IPS-15b (cell line): Measurements from ENCODE around the gene TEX14.
A peak's percentile ranks its signal among the peaks of the same experiment; 100 is the strongest.

Experiments
- H3K27me3 ChIP-seq: one replicate; pipeline ENCODE4 v1.6.1; 2013; ENCODE audit warnings: low read length; ENCODE audit not compliant: control insufficient read depth, insufficient read depth
- H3K36me3 ChIP-seq: one replicate; pipeline ENCODE4 v1.6.1; 2013; ENCODE audit warnings: low read length; ENCODE audit not compliant: control insufficient read depth, insufficient read depth
- H3K4me1 ChIP-seq: one replicate; pipeline ENCODE4 v1.6.1; 2013; ENCODE audit warnings: mild to moderate bottlenecking, low read length; ENCODE audit not compliant: control insufficient read depth, insufficient read depth
- H3K4me3 ChIP-seq: one replicate; pipeline ENCODE4 v1.5.1; 2013; ENCODE audit warnings: low read depth, low read length
- H3K9ac ChIP-seq: one replicate; pipeline ENCODE4 v1.6.1; 2013; ENCODE audit warnings: low read depth, mild to moderate bottlenecking, low read length
- H3K9me3 ChIP-seq: one replicate; pipeline ENCODE4 v1.6.1; 2013; ENCODE audit warnings: mild to moderate bottlenecking, low read length; ENCODE audit not compliant: control insufficient read depth, insufficient read depth

The TEX14 gene

DNA sequence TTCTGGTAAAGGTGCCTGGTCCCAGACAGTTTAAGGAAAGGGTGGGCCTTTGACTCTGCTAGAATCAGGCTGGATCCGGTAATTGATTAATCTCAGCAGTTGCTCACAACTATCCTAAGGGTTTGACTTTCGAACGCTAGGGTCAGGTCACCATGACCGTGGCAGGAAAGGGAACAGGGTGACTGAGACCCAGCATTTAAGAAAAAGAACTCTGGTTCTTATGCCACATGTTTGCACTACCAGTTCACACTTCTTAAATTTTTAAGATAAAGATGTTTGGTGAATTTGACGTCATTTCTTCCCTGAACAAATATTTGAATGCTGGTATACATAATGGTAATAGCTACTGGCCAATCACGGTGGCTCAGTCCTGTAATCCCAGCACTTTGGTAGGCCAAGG, 52.2 kb downstream of the TEX14 start:
- no peaks in the 10 kb centered on the region for H3K27me3 ChIP-seq
- no peak overlapping the region for H3K9ac ChIP-seq
- H3K4me1 ChIP-seq, result no peaks in the 10 kb centered on the region
- no peak overlapping the region for H3K4me3 ChIP-seq
- no peaks in the 10 kb centered on the region for H3K9me3 ChIP-seq
- H3K36me3 ChIP-seq, result no peaks in the 10 kb centered on the region

DNA sequence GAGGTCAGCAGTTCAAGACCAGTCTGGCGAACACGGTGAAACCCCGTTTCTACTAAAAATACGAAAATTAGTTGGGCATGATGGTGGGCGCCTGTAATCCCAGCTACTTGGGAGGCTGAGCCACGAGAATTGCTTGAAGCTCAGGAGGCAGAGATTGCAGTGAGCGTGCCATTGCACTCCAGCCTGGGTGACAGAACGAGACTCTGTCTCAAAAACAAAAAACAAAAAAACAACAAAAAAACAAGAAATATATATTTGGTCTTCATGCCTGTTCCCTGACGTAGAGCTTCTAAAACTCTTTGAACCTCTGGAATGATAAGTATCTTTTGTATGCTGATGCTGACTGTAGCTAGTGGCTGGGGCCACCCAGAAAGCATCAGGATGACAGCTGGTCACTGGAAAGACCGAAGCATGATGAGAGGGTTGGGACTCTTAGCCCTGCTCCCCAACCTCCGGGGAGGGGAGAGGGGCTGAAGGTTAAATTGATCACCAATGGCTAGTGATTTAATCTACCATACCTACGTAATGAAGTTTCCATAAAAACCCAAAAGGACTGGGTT, 54.8 kb downstream of the TEX14 start:
- H3K4me1 ChIP-seq, result no peaks in the 10 kb centered on the region
- no peaks in the 10 kb centered on the region for H3K27me3 ChIP-seq
- H3K9me3 ChIP-seq, result no peaks in the 10 kb centered on the region
- H3K4me3 ChIP-seq, result no peak overlapping the region
- H3K9ac ChIP-seq, result no peak overlapping the region
- no peaks in the 10 kb centered on the region for H3K36me3 ChIP-seq

DNA sequence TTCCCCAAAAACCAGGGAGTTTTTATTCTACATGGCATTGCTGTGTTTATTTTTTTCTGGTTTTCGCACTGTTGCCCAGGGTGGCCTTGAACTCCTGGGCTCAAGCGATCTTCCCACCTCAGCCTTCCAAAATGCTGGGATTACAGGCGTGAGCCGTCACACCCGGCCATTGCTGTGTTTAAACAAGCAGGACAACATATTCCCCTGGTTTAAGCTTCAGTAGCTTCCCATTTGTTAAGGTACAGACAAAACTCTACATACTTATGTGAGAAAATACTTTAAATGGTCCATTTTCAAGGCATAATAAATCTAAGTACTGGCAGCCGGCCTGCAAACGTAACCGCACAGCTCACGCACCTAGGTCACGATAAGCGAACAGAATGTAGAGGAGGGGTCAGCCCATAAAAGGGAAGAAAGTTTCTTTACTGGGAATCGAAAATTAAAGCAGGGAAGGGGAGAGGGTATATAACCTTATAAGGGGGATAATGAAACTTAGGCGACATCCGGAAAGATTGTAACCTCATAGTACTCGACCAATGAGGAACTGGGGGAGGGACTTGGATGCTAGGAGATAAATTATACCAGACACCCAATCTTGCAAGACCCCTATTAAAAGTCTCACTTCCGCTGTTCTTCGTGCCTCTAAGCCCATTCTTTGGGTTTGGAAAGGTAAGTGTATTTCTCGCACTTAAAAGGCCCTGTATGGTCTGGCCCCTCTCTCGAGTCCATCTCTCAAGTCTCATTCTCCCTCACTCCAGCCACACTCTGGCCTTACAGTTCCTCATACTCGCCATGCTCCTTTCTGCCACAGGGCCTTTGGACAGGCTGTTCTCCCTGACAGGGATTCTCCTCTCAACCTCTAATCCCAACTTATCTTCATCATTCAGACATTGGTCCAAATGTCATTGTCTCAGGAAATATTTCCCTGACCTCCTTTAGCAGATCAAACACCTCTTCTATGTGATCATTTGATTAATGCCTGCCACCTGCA, 59.2 kb downstream of the TEX14 start:
- peak overlapping the region; percentile 69 for H3K4me3 ChIP-seq
- H3K9ac ChIP-seq, result peak overlapping the region; percentile 77

DNA sequence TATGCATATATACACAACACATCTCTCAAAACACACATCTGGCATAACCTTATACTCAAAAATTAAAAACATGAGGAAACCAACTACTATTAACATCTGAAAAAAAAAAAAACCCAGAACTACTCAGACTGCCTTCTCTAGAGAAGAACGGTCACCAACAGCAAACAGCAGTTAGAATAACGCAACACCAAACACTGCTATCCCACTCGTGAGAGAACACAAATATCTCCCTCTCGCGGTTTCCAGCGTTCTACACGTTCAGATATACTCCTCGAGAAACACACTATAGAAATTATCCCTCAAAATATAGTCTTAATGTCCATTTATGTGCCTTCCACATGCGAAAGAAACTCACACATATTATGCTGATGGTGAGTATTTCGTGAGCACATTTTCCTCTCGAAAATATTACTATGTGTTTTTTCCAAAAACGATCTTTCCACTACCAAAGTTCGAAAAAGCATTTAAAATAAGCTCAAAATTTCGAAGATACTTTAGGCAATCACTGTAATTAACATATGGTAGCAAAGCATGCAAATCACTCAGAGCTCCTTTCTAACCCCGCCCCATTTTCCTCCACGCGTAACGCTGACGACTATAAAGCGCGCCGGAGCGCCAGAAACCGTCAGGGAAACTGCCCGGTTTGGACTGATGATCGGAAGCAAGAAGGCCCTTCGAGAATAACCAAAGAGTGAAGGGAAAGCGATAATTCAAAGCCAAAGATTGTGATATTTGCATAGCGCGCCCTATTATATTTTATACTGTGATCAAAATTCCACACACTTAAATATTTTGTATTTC, 60.1 kb downstream of the TEX14 start:
- H3K4me3 ChIP-seq, result peak overlapping the region; percentile 69
- no peaks in the 10 kb centered on the region for H3K36me3 ChIP-seq
- H3K9ac ChIP-seq, result peak overlapping the region; percentile 77
- H3K27me3 ChIP-seq, result no peaks in the 10 kb centered on the region
- H3K4me1 ChIP-seq, result no peaks in the 10 kb centered on the region
- no peaks in the 10 kb centered on the region for H3K9me3 ChIP-seq

More for the DNA sequence above, 59.2 kb downstream of the TEX14 start:
- no peaks in the 10 kb centered on the region for H3K27me3 ChIP-seq
- H3K4me1 ChIP-seq, result no peaks in the 10 kb centered on the region
- no peaks in the 10 kb centered on the region for H3K36me3 ChIP-seq
- H3K9me3 ChIP-seq, result no peaks in the 10 kb centered on the region

DNA sequence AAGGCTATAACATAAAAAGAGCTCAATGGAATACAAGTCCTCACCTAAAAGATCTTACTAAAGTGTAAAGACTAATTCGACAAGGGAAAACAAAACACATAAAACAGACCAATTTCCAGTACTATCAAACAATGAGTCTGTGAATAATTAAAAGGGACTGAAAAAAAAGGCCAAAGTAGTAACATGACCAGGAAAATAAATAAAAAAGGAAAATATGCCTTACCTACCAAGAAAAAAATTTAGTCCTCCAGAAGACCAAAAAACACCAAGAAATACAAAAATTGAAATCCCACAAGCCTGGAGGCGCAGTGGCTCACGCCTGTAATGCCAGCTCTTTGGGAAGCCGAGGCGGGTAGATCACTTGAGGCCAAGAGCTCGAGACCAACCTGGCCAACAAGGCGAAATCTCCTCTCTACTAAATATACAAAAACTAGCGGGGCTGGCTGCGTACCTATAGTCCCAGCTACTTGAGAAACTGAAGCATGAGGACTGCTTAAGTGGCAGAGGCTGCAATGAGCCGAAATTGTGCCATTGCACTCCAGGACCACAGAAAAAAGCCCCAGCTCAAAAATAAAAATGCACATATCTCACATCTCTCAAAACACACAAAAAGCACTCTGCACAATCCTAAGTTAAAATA, 60.8 kb downstream of the TEX14 start:
- Histone ChIP-seq H3K36me3 (no peaks in the 10 kb centered on the region), H3K4me1 (no peaks in the 10 kb centered on the region), H3K9ac (no peak overlapping the region), H3K27me3 (no peaks in the 10 kb centered on the region), H3K4me3 (no peak overlapping the region), H3K9me3 (no peaks in the 10 kb centered on the region)

DNA sequence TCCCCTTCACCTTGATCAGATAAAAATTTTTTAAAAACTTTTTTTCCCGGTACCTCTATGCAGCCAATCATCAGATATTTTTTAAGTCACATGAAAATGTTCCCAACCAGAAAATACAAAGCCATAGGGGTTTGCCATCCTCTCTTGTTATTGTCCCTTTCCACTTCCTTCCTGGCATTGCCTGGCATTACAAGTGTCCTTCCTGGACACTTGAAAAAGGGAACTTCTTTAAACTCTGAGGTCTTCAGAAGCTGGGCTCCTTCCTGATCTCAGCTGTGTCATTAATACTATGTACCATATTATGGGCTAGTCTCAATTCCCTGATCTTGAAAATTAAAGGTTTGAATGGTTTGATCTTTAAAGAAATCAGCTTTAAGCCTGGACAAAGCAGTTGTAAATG, 64.9 kb downstream of the TEX14 start:
- Histone ChIP-seq H3K9me3 (no peaks in the 10 kb centered on the region), H3K27me3 (no peaks in the 10 kb centered on the region), H3K9ac (no peak overlapping the region), H3K36me3 (no peaks in the 10 kb centered on the region), H3K4me1 (no peaks in the 10 kb centered on the region), H3K4me3 (no peak overlapping the region)

DNA sequence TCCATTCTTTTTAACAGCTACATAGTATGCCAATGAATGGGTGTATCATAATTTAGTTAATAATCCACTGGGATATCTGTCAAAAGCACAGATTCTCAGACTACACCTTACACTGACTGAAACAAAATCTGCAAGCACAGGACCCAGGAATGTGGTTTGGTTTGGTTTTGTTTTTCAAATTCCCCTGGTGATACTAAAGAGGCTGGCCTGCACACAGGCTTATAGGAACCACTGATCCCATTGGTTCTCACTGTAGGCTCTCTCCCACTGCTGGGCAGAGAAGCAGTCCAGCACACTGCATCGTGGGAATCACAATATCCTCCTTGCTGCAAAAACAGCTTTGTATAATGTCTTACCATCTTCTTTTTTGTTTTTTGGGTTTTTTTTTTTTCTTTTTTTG, 67.1 kb downstream of the TEX14 start:
- Histone ChIP-seq H3K36me3 (no peaks in the 10 kb centered on the region), H3K4me3 (no peak overlapping the region), H3K27me3 (no peaks in the 10 kb centered on the region), H3K9ac (no peak overlapping the region), H3K9me3 (no peaks in the 10 kb centered on the region), H3K4me1 (no peaks in the 10 kb centered on the region)

DNA sequence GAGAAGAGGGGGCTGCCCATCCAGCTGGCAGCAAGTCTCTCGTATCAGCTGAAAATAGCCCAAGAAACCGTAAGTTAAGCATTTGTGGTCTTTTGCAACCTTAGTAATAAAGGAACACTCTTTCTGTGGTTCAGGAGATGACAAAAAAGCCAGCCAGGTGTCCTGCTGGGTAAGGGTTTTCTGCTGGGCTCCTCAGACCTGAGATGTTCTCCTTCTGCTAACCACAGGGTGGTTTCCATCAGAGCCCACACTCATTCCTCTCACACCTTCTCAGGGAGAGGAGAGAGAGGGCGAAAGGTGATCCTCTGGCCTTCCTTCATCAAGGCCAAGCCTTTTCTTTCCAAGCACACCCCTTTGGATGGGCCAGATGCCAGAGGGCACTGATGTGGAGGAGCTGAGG, 70.7 kb downstream of the TEX14 start:
- no peak overlapping the region for H3K4me3 ChIP-seq
- no peak overlapping the region for H3K9ac ChIP-seq
- H3K27me3 ChIP-seq, result no peaks in the 10 kb centered on the region
- H3K36me3 ChIP-seq, result no peaks in the 10 kb centered on the region
- no peaks in the 10 kb centered on the region for H3K9me3 ChIP-seq
- H3K4me1 ChIP-seq, result no peaks in the 10 kb centered on the region

DNA sequence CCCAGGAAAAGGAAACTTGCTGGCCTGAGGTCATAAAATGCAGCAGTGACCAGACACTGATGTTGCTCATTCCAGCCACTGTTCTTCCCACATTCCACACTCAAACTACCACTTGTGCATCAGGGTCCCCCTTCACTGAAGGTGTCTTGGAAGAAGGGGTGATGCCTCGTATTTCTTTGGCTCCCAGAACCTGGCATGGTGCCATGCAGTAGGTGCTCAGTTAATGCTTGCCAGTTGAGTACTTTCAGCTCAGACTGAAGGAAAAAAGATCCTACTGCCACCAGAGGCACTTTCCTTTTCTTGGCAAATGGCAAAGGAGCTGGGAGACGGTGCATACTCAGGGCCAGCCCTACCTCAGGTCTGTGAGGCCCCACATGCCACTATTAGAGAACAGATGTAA, 73.5 kb downstream of the TEX14 start:
- H3K36me3 ChIP-seq, result no peaks in the 10 kb centered on the region
- no peak overlapping the region for H3K4me3 ChIP-seq
- H3K27me3 ChIP-seq, result no peaks in the 10 kb centered on the region
- H3K9ac ChIP-seq, result no peak overlapping the region
- H3K4me1 ChIP-seq, result no peaks in the 10 kb centered on the region
- H3K9me3 ChIP-seq, result no peaks in the 10 kb centered on the region

DNA sequence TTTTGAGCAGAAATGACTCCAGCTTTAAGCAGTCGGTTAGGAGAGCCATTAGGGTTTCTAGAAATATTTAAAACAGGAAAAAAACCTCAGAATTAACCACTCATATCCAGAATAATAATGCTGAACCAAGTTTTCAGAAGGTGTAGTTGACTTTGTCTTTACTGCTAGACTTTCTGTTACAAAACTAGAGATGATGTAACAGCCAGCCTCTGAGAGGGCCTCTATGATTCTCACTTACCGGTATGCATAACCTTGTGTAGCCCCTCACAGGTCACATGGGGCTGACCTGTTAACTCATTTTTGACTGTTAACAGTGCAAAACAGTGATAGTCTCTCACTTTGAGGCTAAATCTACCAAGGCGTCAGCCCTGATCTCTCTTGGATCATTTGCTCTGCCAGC, 74.3 kb downstream of the TEX14 start:
- no peaks in the 10 kb centered on the region for H3K36me3 ChIP-seq
- H3K9ac ChIP-seq, result no peak overlapping the region
- no peak overlapping the region for H3K4me3 ChIP-seq
- H3K4me1 ChIP-seq, result no peaks in the 10 kb centered on the region
- no peaks in the 10 kb centered on the region for H3K9me3 ChIP-seq
- H3K27me3 ChIP-seq, result no peaks in the 10 kb centered on the region
